Activated CD8-positive, alpha-beta memory T cell treated with anti-CD3 and anti-CD28 coated beads for 48 hours (primary cell): ENCODE results near the gene DPP3.

ENCODE experiments used
- DNase-seq, 3 experiments: peaks; one replicate each; pipeline ENCODE4 v3.0.0-alpha.2; 2020; ENCODE audit warnings: low read depth in 2 of 3, low spot score in 2 of 3

DPP3 gene

DNA sequence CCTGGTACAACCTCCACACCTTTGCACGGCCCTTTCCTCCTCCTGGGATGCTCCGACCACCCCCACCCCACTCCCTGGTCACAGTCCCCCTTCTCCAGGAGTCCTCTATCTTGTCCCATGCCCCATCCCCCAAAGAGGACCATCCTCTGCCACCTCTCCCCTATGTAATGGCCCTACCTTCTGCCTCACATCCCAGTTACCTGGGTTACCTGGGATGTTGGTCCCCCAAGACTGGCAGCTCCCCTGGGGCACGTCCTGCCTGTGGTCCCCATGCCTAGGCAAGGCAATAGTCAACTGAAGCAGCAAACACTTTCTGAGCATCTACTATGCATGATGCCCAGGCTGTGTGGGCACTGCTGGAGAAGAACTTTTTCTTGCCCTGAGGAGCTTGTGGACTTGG, 75.2 kb downstream of the DPP3 start:
- DNase-seq, result no peak

DNA sequence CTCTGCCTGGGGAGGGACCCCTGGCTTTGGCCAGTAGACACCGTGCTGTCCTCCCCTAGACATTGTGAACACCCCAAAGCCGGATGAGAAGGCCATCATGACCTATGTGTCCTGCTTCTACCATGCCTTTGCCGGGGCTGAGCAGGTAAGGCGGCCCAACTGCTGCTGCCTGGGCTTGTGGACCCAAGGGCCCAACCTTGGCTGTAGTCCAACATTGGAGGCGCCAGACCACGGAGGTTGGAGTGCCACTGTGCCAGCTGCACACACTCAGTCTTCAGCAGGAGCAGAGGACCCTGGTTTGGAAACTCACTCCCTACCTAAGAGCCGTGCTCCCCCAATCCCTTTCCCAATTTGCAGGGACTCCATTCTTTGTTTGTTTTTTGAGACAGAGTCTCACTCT, 75.9 kb downstream of the DPP3 start:
- no peak for DNase-seq

DNA sequence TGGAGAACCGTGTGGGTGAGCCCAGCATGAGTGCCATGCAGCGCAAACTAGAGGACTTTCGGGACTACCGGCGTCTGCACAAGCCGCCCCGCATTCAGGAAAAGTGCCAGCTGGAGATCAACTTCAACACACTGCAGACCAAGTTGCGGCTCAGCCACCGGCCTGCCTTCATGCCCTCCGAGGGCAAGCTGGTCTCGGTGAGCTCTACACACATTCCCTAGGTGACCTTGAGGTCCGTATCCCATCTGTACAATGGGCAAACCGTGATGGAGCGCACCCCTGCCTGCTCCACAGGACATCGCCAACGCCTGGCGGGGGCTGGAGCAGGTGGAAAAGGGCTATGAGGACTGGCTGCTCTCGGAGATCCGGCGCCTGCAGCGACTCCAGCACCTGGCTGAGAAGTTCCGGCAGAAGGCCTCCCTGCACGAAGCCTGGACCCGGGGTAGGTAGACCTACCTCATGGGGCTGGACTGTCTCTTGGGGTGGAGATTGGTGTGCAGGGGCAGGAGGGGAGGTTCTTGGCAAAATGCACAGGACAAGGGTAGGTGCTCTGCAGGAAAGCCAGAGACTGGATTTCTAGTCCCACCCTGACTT, 77.6 kb downstream of the DPP3 start:
- no peak for DNase-seq
